Heart left ventricle (tissue), 13 donors: ENCODE results near the gene GGACT.

Experiments
- POLR2A ChIP-seq, 2 donors: fragments of 450-650 bp; IDR thresholded peaks; one replicate each; pipeline ENCODE4 v1.6.1; 2017; ENCODE audit warnings: antibody characterized with exemption in 2 of 2, mild to moderate bottlenecking in 2 of 2, moderate library complexity in 2 of 2
- TF ChIP-seq, protein P1 (sequence below), 12 donors: fragments of 200-600 bp; sonication (generic) in 4 of 12; IDR thresholded peaks; one replicate each; pipeline versions ENCODE4 v1.5.0 to v1.8.0; 2018 to 2022; ENCODE audit warnings: antibody characterized with exemption in 12 of 12, mild to moderate bottlenecking in 5 of 12
- donor health status: ischemic (EF 13 %, LVEDD 7.1; RV severe dilation, severe dysfunction).
- donor health status: DM: no; HTN: yes; CAD: no.
- donor health status: DM: no; HTN: no; CAD: no.
- donor health status: ischemic (EF 25% LVEDD 6.9; RV normal size, moderate dysfunction).
- donor health status: ischemic (EF 25% LVEDD 5.7; RV mildly dilated, moderate dysfunction).
- donor health status: ischemic (EF 35%, LVEDD 5.7; RV mildly dilated, moderate dysfunction).
- donor health status: nonischemic (EF 11% LVEDD 7.7; RV severe dilation, severe dysfunction).
- donor health status: DM: yes; HTN: yes; CAD: no.
- donor health status: PGD.
- donor health status: ischemic (EF 29% LVEDD 5.4; RV normal size, mild dysfunction).
- donor health status: nonischemic (EF 23%, LVEDD 6.1; RV moderate dilation, normal function).

DNA sequence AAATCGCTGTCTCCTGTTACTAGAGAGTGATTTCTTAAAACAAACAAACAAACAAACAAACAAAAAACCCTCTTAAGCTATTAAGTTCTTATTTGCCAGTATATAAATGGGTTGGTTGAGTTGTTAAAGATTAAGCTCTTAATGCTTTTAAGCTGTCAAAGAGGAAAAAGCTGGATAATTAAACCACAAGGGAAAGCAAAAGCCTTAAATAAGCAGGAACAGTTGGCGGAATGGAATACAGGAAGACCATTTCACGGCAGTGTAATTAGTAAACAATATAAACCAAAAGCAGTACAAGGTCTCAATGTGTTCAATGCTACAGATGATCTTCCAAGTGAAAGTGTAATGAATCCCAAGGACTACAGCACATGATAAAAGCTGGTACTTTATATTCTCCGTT lies 32.2 kb upstream of the GGACT start:
- TF ChIP-seq, protein P1, sequence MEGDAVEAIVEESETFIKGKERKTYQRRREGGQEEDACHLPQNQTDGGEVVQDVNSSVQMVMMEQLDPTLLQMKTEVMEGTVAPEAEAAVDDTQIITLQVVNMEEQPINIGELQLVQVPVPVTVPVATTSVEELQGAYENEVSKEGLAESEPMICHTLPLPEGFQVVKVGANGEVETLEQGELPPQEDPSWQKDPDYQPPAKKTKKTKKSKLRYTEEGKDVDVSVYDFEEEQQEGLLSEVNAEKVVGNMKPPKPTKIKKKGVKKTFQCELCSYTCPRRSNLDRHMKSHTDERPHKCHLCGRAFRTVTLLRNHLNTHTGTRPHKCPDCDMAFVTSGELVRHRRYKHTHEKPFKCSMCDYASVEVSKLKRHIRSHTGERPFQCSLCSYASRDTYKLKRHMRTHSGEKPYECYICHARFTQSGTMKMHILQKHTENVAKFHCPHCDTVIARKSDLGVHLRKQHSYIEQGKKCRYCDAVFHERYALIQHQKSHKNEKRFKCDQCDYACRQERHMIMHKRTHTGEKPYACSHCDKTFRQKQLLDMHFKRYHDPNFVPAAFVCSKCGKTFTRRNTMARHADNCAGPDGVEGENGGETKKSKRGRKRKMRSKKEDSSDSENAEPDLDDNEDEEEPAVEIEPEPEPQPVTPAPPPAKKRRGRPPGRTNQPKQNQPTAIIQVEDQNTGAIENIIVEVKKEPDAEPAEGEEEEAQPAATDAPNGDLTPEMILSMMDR (IDR thresholded peaks at IDR 0.05), result no peak
- no peak for TF ChIP-seq POLR2A (IDR thresholded peaks at IDR 0.05)
